HCT116 (cell line): ENCODE data around the gene VPS41. TPM values are rescaled to one million over a fixed set of nuclear protein-coding genes. Genes with fewer than 3 reads are reported as not detected.

Experiments
- ATAC-seq: fragments of 200-7000 bp; cut with Tn5 transposase; 2 replicates; pipeline ENCODE4 v1.9.1; 2020; ENCODE audit warnings: mild to moderate bottlenecking, moderate library complexity
- BruUV-seq: library from RNA; stranded (reverse); fragments of 400-500 nt; replicated peaks from 2 replicates; lab custom pipeline; 2021; lab: Mats Ljungman, UMichigan
- CTCF ChIA-PET: fragments of 300-600 bp; sonication (Branson Sonifier 250); formaldehyde crosslinking; loops from one replicate; lab custom pipeline; 2021; ENCODE audit warnings: antibody characterized with exemption; lab: Charles Lee
- POLR2A ChIA-PET: fragments of 300-600, 350-600 bp; sonication (Branson Sonifier 250); formaldehyde crosslinking; loops from one replicate; lab custom pipeline; 2021; ENCODE audit warnings: antibody characterized with exemption; lab: Charles Lee
- RAD21 ChIA-PET, 2 experiments: fragments of 300-600 bp; sonication (Branson Sonifier 250); formaldehyde crosslinking; loops; one replicate each; lab custom pipeline; 2023; ENCODE audit warnings: low total read pairs in 2 of 2; ENCODE audit not compliant: uncharacterized antibody in 2 of 2, unreplicated experiment in 2 of 2, low non-redundant PET in 1 of 2; lab: Charles Lee
- DNase-seq: peaks from one replicate; pipeline ENCODE4 v3.0.0-alpha.2; 2010; ENCODE audit warnings: low read depth, low spot score
- H2AFZ ChIP-seq: fragments of 200-600 bp; shearing (Covaris generic), sonication (generic); 2 replicates; pipeline ENCODE4 v1.6.1; 2017; ENCODE audit warnings: low read depth, mixed run types, mixed read lengths, antibody characterized with exemption, low read length; ENCODE audit not compliant: poor library complexity, severe bottlenecking
- H3K27ac ChIP-seq: 2 replicates; pipeline ENCODE4 v1.5.1; 2012; ENCODE audit warnings: low read depth, low read length
- H3K27me3 ChIP-seq: fragments of 200-600 bp; sonication (generic); 2 replicates; pipeline ENCODE4 v1.6.1; 2016; ENCODE audit warnings: mixed run types, low read length, mixed read lengths; ENCODE audit not compliant: insufficient read depth
- H3K36me3 ChIP-seq, 2 experiments: fragments of 200-500 bp in 1 of 2; fragments of 200-600 bp in 1 of 2; sonication (Bioruptor generic) in 1 of 2; sonication (generic) in 1 of 2; 2 replicates each; pipeline versions ENCODE4 v1.5.1 to v1.6.1; 2014 to 2016; ENCODE audit warnings: low read length in 2 of 2, inconsistent platforms in 1 of 2, mixed read lengths in 1 of 2, mixed run types in 1 of 2; ENCODE audit not compliant: insufficient read depth in 2 of 2, control insufficient read depth in 1 of 2
- H3K4me1 ChIP-seq, 2 experiments: fragments of 200-600 bp in 1 of 2; sonication (generic) in 1 of 2; 2 replicates each; pipeline versions ENCODE4 v1.5.1 to v1.6.1; 2012 to 2017; ENCODE audit warnings: low read length in 2 of 2, inconsistent platforms in 1 of 2, mild to moderate bottlenecking in 1 of 2, mixed read lengths in 1 of 2, mixed run types in 1 of 2, moderate library complexity in 1 of 2; ENCODE audit not compliant: insufficient read depth in 2 of 2, control insufficient read depth in 1 of 2
- H3K4me2 ChIP-seq: fragments of 200-600 bp; sonication (generic); 2 replicates; pipeline ENCODE4 v1.6.1; 2017; ENCODE audit warnings: mixed run types, low read length, mixed read lengths
- H3K4me3 ChIP-seq, 2 experiments: fragments of 200-600 bp in 1 of 2; sonication (generic) in 1 of 2; replicated peaks in 1 of 2; 2 replicates each; pipeline ENCODE4 v1.5.1; 2011 to 2016; ENCODE audit warnings: low read length in 2 of 2, control low read depth in 1 of 2, low read depth in 1 of 2, mild to moderate bottlenecking in 1 of 2, mixed read lengths in 1 of 2, mixed run types in 1 of 2
- H3K79me2 ChIP-seq: fragments of 200-600 bp; sonication (generic); 2 replicates; pipeline ENCODE4 v1.6.1; 2017; ENCODE audit warnings: mild to moderate bottlenecking, mixed run types, low read length, moderate library complexity, mixed read lengths; ENCODE audit not compliant: insufficient read depth
- H3K9ac ChIP-seq: fragments of 200-600 bp; sonication (generic); 2 replicates; pipeline ENCODE4 v1.6.1; 2016; ENCODE audit warnings: low read length, mixed read lengths
- H3K9me2 ChIP-seq: fragments of 200-600 bp; sonication (generic), shearing (Covaris generic); 2 replicates; pipeline ENCODE4 v1.6.1; 2017; ENCODE audit warnings: mixed run types, mild to moderate bottlenecking, moderate library complexity; ENCODE audit not compliant: insufficient read depth
- H3K9me3 ChIP-seq, 2 experiments: fragments of 200-500 bp in 1 of 2; fragments of 200-600 bp in 1 of 2; sonication (Bioruptor generic) in 1 of 2; sonication (generic) in 1 of 2; 2 replicates each; pipeline ENCODE4 v1.6.1; 2014 to 2017; ENCODE audit warnings: low read length in 2 of 2, mixed read lengths in 2 of 2, inconsistent platforms in 1 of 2, low read depth in 1 of 2, mild to moderate bottlenecking in 1 of 2, mixed run types in 1 of 2, moderate library complexity in 1 of 2; ENCODE audit not compliant: control insufficient read depth in 1 of 2, insufficient read depth in 1 of 2
- H4K20me1 ChIP-seq: fragments of 200-600 bp; sonication (generic), shearing (Covaris generic); 2 replicates; pipeline ENCODE4 v1.6.1; 2017; ENCODE audit warnings: mixed run types, mild to moderate bottlenecking, moderate library complexity; ENCODE audit not compliant: insufficient read depth
- ATF3 ChIP-seq: IDR thresholded peaks from 2 replicates; pipeline ENCODE4 v1.6.1; 2012
- CEBPB ChIP-seq: IDR thresholded peaks from 2 replicates; pipeline ENCODE4 v1.6.1; 2012; ENCODE audit warnings: low read depth
- FOSL1 ChIP-seq: IDR thresholded peaks from 2 replicates; pipeline ENCODE4 v1.6.1; 2012; ENCODE audit warnings: low read depth
- SIN3A ChIP-seq: IDR thresholded peaks from 2 replicates; pipeline ENCODE4 v1.6.1; 2012; ENCODE audit warnings: low read depth
- ZBTB33 ChIP-seq: IDR thresholded peaks from 2 replicates; pipeline ENCODE4 v1.6.1; 2011; ENCODE audit warnings: mild to moderate bottlenecking, low read length, moderate library complexity; ENCODE audit not compliant: insufficient replicate concordance; ENCODE audit errors: extremely low read depth
- intact Hi-C: fragments of 100-400 bp; cut with micrococcal nuclease; formaldehyde crosslinking; loops from 2 replicates; pipeline ENCODE4 v1.10.0; 2022
- total RNA-seq: library from RNA; stranded (reverse); gene quantifications from one replicate; pipeline ENCODE4 v1.2.1, GENCODE V29; 2021; ENCODE audit not compliant: unreplicated experiment

Gene VPS41
- total RNA-seq, 1 experiment from 2014 or later = 72.2 TPM

GRCh38 chr7:38681882-38682281, 227.1 kb downstream of the VPS41 start:
- H3K9me3 ChIP-seq = no peaks in the 10 kb centered on the region
- RAD21 ChIA-PET = no interaction called here
- no peaks in the 10 kb centered on the region for H3K4me1 ChIP-seq
- BruUV-seq = no TSS peak
- H3K9me2 ChIP-seq = no peaks in the 10 kb centered on the region
- ATAC-seq (no peak), DNase-seq (no peak)
- H3K4me3 ChIP-seq = no peak overlapping the region
- no peaks in the 10 kb centered on the region for H3K79me2 ChIP-seq
- POLR2A ChIA-PET = no interaction called here
- no peaks in the 10 kb centered on the region for H3K36me3 ChIP-seq
- no peak for TF ChIP-seq ATF3
- TF ChIP-seq CEBPB = no peak
- H3K27ac ChIP-seq = no peak overlapping the region
- no peak overlapping the region for H3K4me2 ChIP-seq
- intact Hi-C loops = no loop called here
- CTCF ChIA-PET = no interaction called here
- H2AFZ ChIP-seq = no peak overlapping the region
- no peak overlapping the region for H3K9ac ChIP-seq
- no peaks in the 10 kb centered on the region for H4K20me1 ChIP-seq
- H3K27me3 ChIP-seq = peaks cover 39% of the 10 kb centered on the region

GRCh38 chr7:38679419-38679818, 229.6 kb downstream of the VPS41 start:
- Histone ChIP-seq H3K9ac (no peak overlapping the region), H3K9me3 (no peaks in the 10 kb centered on the region), H3K27ac (no peak overlapping the region), H3K9me2 (no peaks in the 10 kb centered on the region), H3K4me3 (no peak overlapping the region), H2AFZ (no peak overlapping the region), H3K4me2 (no peak overlapping the region)
- ChIA-PET CTCF (no interaction called here), POLR2A (no interaction called here), RAD21 (no interaction called here)
- intact Hi-C loops = no loop called here
- no TSS peak for BruUV-seq
- TF ChIP-seq ZBTB33 = no peak
- TF ChIP-seq SIN3A = no peak
- no peak for TF ChIP-seq FOSL1
- TF ChIP-seq, all 23 proteins: peak for 0
- peaks cover 49% of the 10 kb centered on the region for H3K27me3 ChIP-seq
- H4K20me1 ChIP-seq = no peaks in the 10 kb centered on the region
- ATAC-seq (no peak), DNase-seq (no peak)
- no peaks in the 10 kb centered on the region for H3K79me2 ChIP-seq
- H3K36me3 ChIP-seq = no peaks in the 10 kb centered on the region
- H3K4me1 ChIP-seq = no peaks in the 10 kb centered on the region
